Anterior cingulate cortex (tissue), 58 donors: ENCODE results near the gene XRRA1.
"Not testable (repeated sequence)": the region's sequence is repeated elsewhere in the genome, so short reads cannot be mapped to it uniquely, and the experiment has no call there.

Experiments used
- DNase-seq, 58 donors: peaks; one replicate each; lab custom pipeline; 2025; lab: John Stamatoyannopoulos, UW

Gene XRRA1

DNA sequence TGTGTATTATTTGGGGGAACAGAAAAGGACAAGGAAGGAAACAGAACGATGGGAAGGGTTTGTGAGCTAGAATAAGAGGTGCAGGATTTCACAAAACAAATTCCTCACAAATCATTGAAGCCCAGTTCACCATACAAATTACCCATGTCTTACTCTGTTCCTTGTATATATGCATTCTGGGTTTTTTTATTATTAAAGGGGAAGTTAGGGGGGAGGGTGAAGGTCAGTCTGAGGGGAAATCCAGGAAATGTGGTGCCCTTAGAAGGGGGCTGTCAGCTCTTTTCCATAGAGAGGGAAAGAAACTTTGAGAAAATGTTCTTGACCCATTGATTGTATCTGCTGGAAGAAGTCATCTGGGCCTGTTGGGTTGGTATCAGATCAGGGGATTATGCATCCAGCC lies 109.4 kb downstream of the XRRA1 start:
- no peak for DNase-seq

DNA sequence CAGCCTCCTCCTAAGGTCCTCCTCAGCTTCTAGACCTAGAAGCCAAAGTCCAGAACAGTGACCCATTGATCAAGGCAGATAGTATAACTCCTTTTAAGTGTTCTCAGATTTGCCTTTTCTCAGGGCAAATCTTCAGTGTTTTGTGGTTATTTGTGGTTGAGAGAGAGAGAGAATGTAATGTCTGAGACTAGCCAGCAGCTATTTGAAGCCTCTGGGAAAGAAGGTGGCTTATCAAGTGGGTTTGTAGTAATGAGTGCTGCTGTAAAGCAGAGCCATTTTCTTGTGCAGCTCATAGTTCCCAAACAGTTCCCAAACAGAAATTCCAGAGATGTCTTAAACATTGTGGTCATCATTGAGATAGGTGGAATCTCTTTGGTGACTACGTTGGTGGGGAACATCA lies 110.7 kb downstream of the XRRA1 start:
- DNase-seq, result no peak

DNA sequence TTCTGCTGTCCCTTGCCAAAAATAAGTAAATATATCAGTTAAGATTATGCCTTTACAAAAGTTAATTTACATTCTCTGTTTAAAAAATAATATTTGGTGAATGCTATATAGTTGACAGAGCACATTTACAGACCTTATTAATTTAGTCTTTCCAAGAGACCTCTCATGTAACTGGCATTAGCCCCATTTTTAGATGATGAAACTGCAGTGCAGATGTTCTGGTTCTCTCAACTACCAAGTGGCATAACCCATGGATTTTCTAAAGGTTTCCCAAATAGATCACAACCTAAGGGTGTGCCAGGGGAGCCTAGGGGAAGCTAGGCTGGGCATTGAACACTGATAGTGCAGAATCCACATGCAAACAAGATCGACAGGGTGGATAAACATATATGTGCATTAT lies 111.7 kb downstream of the XRRA1 start:
- DNase-seq, result no peak

DNA sequence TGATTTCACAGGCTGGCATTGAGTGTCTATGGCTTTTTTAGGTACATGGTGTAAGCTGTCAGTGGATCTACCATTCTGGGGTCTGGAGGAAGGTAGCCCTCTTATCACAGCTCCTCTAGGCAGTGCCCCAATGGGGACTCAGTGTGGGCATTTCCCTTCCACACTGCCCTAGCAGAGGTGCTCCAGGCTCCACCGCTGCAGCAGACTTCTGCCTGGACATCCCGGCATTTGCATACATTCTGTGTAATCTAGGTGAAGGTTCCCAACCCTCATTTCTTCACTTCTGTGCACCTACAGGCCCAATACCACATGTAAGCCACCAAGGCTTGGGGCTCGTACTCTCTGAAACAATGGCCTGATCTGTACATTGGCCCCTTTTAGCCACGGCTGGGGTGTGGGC lies 122.0 kb downstream of the XRRA1 start:
- no peak for DNase-seq

DNA sequence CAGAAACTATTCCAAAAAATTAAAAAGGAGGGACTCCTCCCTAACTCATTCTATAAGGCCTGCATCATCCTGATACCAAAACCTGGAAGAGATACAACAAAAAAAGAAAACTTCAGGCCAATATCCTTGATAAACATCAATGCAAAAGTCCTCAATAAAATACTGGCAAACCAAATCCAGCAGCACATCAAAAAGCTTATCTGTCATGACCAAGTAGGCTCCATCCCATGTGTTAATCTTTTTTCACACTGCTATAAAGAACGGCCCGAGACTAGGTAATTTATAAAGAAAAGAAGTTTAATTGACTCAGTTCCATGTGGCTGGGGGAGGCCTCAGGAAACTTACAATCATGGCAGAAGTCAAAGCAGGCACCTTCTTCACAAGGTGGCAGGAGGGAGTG lies 123.3 kb downstream of the XRRA1 start:
- DNase-seq, result not testable (repeated sequence)

DNA sequence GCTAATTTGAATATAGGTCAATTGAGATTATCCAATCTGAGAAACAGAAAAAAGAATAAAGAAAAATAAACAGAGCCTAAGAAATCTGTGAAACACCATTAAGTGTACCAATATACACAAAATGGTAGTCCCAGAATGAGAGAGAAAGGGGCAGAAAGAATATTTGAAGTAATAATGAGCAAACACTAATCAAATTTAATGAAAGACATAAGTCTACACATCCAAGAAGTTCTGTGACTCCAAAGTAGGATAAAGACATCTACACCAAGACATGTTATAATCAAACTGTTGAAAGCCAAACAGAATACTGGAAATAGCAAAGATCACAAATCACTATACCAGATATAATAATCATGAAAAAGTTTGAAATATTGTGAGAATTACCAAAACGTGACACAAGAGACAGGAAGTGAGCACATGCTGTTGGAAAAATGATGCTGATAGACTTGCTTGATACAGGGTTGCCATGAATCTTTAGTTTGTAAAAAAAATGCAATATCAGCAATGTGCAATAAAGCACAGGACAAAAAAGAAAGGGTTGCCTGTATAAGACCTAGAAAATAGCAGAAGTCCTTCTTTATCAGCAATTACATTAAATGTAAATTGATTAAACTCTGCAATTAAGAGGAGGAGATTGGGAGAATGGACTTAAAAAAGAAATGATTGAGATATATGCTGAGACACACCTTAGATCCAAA lies 124.5 kb downstream of the XRRA1 start:
- DNase-seq, result no peak

DNA sequence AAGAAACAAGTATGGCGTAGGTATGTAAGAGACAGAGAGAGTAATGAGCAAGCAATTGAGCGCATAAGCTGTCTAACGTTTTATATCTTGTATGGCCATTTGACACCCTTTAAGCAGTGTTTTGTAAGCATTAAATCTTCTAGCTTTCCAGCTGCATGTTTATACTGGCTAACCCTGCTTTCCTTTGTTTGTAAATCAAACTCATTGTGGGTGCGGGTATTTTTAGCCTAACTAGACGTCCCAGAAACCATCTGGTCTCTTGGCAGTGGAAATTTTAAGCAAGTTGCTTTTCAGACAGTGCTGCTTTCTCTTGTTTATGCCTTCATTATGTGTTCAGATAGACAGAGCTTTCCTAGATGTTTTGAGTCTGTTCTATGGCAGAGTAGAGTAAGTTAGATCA lies 126.7 kb downstream of the XRRA1 start:
- DNase-seq, result peak in 15 of 58 donors; percentile 2 to 72 (median 21)

DNA sequence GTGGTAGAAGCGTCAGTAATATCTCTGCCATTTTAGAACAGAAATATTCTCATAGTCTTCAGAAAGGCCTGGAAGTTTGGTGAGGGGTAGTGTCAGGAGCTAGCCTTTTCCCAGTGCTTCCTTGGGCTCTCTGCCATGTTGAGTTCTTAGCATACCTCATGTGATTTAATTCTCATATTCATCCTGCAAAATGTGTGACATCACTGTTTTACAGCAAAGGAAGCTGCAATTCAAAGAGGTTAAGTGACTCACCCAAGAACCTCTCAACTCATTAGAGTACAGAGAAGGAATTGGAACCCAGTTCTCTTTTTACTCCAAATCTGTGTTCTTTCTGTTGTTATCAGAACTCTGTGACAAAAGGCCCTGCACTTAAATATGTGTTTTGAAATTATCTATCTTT lies 128.1 kb downstream of the XRRA1 start:
- DNase-seq, result no peak

DNA sequence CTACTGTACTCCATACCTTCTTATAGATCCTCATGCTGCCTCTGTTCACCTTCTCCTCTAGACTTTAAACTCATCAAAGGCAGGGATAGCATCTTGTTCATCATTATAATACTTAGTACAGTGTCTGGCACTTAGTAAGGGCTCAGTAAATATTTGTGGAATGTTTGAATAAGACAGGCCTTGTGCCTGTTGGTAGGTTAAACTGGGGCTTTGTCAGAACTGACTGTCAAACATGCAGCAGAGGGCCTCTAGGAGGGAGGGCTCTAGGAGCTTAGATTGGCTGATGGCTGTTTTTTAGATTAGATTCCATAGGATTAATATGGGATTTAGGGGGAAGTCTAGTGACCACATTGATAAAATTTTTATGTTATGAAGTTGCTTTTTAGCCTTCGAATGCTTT lies 129.5 kb downstream of the XRRA1 start:
- DNase-seq, result no peak

DNA sequence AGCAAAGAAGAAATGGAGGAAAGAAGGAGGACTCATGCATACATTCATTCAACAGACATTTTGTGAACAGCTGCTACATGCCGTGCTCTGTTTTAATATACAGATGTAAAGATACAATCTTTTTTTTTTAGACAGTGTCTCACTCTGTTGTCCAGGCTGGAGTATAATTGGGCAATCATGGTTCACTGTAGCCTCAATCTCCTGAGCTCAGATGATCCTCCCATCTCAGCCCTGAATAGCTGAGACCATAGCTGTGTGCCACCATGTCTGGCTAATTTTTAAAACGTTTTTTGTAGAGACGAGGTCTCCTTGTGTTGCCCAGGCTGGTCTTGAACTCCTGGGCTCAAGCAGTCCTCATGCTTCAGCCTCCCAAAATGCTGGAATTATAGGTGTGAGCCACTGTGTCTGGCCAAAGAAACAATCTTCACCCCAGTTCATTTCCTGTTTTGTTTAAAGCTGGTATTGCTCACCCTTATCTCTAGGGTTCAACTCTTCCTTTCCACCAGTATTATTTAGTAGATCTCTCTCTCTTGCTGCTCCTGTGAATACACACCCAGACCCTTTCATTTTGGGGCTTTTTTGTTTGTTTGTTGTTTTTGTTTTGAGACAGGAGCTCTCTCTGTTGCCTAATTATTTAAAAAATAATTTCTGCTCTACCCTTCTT lies 130.5 kb downstream of the XRRA1 start:
- no peak for DNase-seq

DNA sequence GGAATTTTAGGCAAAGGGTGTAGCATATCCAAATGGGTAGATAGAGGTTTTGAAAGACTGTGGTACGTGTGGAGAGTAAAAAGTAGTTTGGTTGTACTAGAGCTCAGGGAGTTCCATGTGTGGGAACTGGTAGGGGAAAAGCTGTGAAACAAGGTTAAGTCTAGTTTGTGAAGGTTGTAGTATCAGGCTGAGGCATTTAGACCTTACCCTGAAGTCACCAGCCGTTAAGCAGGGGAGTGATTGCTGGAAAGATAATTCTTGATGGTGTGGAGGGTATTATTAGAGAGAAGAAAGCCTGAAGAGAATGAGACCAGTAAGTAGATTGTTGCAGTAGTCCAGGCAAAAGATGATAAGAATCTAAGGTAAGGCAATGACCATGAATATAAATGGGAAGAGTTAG lies 132.2 kb downstream of the XRRA1 start:
- no peak for DNase-seq

DNA sequence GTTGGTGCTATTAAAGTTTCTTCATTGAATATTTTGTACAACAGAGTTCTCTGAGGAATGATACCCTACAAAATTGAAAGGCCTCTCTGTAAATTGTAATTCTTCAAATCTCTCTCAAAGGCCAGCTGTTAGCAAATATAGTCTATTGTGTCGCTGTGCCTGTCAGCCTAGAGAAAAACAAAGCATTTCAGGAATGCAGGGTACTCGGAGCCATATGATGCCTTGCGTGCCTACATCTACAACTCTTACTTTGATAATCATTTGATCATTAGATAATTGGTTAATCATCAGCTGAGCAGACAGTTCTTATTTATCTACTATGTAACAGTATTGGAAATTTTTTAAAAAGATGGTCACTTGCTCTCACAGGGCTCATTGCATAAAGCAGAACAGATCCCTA lies 132.9 kb downstream of the XRRA1 start:
- DNase-seq, result no peak

DNA sequence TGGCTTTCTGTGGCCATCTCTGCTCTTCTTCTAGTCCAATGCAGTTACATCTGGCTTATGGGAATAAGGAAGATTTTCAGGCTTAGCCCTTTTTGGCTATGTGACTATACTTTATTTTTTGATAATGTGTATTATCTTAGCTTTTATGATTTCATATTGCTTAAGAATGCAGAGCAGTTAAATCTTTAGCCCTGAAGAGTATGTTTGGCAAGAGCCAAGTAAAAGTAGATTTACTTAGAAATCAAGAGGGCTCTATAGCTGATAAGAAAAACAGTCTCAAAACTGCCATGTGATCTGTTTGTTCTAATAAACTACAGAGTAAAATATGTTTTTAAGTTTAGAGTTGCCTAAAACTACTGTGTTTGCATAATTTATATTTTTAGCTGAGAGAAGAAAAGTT lies 139.1 kb downstream of the XRRA1 start:
- DNase-seq, result no peak

DNA sequence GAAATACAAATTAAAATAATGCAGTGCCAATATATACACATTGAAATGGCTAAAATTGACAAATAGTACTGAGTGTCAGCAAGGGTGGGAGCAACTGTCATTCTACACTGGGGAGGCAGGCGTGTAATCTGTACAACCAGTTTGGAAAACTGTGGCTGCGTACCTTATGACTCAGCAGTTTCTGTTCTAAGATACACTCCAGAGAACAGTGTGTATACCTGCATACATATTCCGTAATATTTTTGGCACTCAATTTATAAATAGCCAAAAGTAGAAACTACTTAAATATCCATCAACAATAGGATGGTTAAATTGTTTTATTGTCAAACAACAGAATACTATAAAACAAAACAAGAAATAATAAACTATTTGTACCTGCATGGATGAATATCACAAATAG lies 142.6 kb downstream of the XRRA1 start:
- DNase-seq, result no peak

DNA sequence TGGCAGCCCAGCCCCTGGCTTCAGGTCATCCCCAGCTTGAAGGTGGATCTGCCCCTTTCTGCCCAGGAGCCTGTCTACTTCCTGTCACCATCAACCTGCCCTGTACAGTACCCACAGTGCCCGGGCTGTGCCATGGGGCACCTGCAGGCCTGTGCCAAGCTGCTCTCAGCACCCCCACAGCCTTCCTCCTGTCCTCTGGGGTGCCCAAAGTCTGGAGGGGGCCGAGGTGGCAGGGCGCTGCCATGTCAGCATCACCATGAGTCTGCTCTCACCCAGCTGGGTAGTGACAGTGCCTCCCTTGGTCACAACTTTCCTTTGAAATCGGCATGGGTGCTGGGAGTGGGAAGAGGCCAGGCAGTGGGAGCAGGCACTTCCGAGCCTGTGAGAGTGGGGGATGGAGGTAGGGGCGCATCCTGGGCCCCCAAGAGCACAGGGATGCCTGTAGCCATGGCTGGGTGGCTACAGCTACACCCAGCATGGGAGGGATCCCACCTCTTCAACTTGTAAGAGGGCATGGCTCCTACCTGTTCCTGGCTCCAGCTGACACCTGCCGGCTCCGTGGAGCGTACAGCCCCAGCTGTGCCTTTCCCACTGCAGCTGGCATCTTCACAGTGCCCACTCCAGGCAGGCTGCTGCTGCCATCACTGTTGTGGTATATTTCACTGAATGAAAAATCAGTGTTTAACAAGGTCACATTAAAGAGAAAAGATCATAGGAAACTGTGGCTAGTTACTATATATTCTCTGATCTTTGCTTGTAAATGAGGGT lies 157.4 kb downstream of the XRRA1 start:
- DNase-seq, result no peak
